ENCODE measurements around the gene SERPINB1. TPM values are rescaled to one million over a fixed set of nuclear protein-coding genes. Genes with fewer than 3 reads are reported as not detected.

SERPINB1 gene
- total and polyA plus RNA-seq, 9 of the 15 experiments (the other 6 are each of a cell fraction or from before 2014, with no cell fraction given): 33.9 to 108 (median 63.8) TPM

DNA sequence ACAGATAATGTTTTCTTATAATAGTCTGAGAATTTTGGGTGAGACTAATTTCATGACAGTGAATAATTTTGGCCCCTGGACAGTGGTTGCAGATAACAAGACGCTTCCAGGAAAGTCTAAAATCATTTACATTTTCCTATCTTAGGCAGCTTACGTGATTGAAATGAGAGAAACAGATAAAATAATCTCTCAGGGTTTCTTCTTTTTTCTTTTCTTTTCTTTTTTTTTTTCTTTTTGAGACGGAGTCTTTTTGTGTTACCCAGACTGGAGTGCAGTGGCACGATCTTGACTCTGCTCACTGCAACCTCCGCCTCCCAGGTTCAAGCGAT lies 4.2 kb upstream of the SERPINB1 start (continued):
- peak; percentile 56 for TF ChIP-seq CHD4 (IDR thresholded peaks at IDR 0.05; ENCODE audit: insufficient read depth, insufficient replicate concordance, low read depth, low read length, poor library complexity, severe bottlenecking)
- TF ChIP-seq HMGN3 (IDR thresholded peaks at IDR 0.05; ENCODE audit: borderline replicate concordance, extremely low read depth, insufficient read length, low read depth, low read length): no peak
- TF ChIP-seq, protein P1, sequence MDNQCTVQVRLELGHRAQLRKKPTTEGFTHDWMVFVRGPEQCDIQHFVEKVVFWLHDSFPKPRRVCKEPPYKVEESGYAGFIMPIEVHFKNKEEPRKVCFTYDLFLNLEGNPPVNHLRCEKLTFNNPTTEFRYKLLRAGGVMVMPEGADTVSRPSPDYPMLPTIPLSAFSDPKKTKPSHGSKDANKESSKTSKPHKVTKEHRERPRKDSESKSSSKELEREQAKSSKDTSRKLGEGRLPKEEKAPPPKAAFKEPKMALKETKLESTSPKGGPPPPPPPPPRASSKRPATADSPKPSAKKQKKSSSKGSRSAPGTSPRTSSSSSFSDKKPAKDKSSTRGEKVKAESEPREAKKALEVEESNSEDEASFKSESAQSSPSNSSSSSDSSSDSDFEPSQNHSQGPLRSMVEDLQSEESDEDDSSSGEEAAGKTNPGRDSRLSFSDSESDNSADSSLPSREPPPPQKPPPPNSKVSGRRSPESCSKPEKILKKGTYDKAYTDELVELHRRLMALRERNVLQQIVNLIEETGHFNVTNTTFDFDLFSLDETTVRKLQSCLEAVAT (IDR thresholded peaks at IDR 0.05): 0 out of 4 replicates have a peak, but pooled peaks of 1 of the 2 experiments have one; percentile 24
- no peak for TF ChIP-seq ZNF644 (tag; IDR thresholded peaks at IDR 0.05; ENCODE audit: low read depth)
- TF ChIP-seq ZNF263 (CRISPR knock-in tag; IDR thresholded peaks at IDR 0.05; ENCODE audit: borderline replicate concordance): no peak
- TF ChIP-seq SMARCA5 (IDR thresholded peaks at IDR 0.05): peak; percentile 80
- 0 out of 4 replicates have a peak, but pooled peaks of 1 of the 2 experiments have one; percentile 41 for TF ChIP-seq ARNT (IDR thresholded peaks at IDR 0.05)
- no peak for TF ChIP-seq GATAD2A (IDR thresholded peaks at IDR 0.05)
- no peak for TF ChIP-seq TRIM28 (IDR thresholded peaks at IDR 0.05)
- 0 out of 2 replicates have a peak, but pooled peaks have one; percentile 94 for TF ChIP-seq DNMT1 (IDR thresholded peaks at IDR 0.05)
- peak; percentile 64; the same call in 1 of the 2 replicates for TF ChIP-seq SMARCC2 (IDR thresholded peaks at IDR 0.05; ENCODE audit: low read depth)
- TF ChIP-seq, protein P2, sequence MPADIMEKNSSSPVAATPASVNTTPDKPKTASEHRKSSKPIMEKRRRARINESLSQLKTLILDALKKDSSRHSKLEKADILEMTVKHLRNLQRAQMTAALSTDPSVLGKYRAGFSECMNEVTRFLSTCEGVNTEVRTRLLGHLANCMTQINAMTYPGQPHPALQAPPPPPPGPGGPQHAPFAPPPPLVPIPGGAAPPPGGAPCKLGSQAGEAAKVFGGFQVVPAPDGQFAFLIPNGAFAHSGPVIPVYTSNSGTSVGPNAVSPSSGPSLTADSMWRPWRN (IDR thresholded peaks at IDR 0.05; ENCODE audit: low read depth): 0 out of 2 replicates have a peak, but pooled peaks have one; percentile 40
- TF ChIP-seq, protein P3, sequence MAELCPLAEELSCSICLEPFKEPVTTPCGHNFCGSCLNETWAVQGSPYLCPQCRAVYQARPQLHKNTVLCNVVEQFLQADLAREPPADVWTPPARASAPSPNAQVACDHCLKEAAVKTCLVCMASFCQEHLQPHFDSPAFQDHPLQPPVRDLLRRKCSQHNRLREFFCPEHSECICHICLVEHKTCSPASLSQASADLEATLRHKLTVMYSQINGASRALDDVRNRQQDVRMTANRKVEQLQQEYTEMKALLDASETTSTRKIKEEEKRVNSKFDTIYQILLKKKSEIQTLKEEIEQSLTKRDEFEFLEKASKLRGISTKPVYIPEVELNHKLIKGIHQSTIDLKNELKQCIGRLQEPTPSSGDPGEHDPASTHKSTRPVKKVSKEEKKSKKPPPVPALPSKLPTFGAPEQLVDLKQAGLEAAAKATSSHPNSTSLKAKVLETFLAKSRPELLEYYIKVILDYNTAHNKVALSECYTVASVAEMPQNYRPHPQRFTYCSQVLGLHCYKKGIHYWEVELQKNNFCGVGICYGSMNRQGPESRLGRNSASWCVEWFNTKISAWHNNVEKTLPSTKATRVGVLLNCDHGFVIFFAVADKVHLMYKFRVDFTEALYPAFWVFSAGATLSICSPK (IDR thresholded peaks at IDR 0.05; ENCODE audit: borderline replicate concordance): peak; percentile 93; the same call in 1 of the 2 replicates
- TF ChIP-seq ZNF717 (CRISPR knock-in tag; IDR thresholded peaks at IDR 0.05): no peak
